ENCODE results near the gene TIMP2. TPM values are rescaled to one million over a fixed set of nuclear protein-coding genes. Genes with fewer than 3 reads are reported as not detected.

The TIMP2 gene
- total and polyA plus RNA-seq, 2 of the 13 experiments (the other 11 are each of a cell fraction or from before 2014, with no cell fraction given): 3.8 to 8.5 TPM

DNA sequence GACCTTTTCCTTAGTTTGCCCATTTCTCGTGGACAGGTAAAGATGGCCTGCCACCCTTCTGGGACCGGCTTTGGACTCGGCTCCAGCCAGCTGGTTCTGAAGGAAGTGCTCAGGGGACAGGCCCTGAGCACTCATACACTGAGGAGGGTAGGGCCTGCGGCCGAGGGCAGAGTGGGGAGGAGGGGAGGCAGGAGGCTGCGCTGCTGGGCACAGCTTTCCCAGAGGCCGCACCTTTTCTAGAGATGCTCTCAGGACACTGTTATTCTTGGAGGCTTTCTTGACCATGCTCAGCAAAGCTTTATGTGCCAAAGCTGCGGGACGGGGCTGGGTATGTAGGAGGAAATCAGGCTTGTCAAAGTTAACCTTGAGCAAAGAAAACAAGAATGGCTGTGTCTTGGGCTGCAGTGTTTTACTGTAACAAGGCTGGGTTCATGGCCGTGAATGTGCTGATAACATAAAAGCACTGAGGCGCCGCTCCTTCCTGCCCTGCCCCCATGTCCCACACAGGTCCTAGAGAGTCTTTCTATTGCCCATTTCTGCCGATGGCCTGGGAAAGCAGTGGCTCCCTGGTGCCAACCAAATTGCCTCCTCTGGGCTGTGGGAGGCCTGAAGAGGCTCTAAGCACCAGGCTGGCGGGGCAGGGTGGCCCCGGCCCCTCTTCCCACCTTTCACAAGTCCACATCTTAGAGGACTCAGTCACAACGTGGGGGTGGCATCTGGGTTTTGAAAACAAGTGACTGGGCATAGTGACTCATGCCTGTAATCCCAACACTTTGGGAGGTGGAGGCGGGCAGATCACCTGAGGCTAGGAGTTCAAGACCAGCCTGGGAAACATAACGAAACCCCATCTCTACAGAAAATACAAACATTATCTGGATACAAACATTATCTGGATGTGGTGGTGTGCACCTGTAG is 22.3 kb upstream of the TIMP2 start (continued):
- no peak for TF ChIP-seq CHD2 (IDR thresholded peaks at IDR 0.05; ENCODE audit: low read depth, low read length)
- TF ChIP-seq TEAD3 (CRISPR knock-in tag; optimal IDR thresholded peaks at IDR 0.05; ENCODE audit: borderline replicate concordance): peak; percentile 26
- no peak for TF ChIP-seq ZNF124 (CRISPR knock-in tag; IDR thresholded peaks at IDR 0.05)
- TF ChIP-seq SYNCRIP (IDR thresholded peaks at IDR 0.05; ENCODE audit: insufficient read depth, low read depth, low read length): no peak
- TF ChIP-seq KLF15 (CRISPR knock-in tag; IDR thresholded peaks at IDR 0.05; ENCODE audit: borderline replicate concordance): no peak
- no peak for TF ChIP-seq ATRX (CRISPR knock-in tag; IDR thresholded peaks at IDR 0.05; ENCODE audit: borderline replicate concordance)
- TF ChIP-seq PPARG (CRISPR knock-in tag; conservative IDR thresholded peaks at IDR 0.05): no peak
- TF ChIP-seq, protein P1, sequence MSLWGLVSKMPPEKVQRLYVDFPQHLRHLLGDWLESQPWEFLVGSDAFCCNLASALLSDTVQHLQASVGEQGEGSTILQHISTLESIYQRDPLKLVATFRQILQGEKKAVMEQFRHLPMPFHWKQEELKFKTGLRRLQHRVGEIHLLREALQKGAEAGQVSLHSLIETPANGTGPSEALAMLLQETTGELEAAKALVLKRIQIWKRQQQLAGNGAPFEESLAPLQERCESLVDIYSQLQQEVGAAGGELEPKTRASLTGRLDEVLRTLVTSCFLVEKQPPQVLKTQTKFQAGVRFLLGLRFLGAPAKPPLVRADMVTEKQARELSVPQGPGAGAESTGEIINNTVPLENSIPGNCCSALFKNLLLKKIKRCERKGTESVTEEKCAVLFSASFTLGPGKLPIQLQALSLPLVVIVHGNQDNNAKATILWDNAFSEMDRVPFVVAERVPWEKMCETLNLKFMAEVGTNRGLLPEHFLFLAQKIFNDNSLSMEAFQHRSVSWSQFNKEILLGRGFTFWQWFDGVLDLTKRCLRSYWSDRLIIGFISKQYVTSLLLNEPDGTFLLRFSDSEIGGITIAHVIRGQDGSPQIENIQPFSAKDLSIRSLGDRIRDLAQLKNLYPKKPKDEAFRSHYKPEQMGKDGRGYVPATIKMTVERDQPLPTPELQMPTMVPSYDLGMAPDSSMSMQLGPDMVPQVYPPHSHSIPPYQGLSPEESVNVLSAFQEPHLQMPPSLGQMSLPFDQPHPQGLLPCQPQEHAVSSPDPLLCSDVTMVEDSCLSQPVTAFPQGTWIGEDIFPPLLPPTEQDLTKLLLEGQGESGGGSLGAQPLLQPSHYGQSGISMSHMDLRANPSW (CRISPR knock-in tag; IDR thresholded peaks at IDR 0.05; ENCODE audit: borderline replicate concordance): no peak
- no peak for TF ChIP-seq SNAI1 (CRISPR knock-in tag; IDR thresholded peaks at IDR 0.05; ENCODE audit: borderline replicate concordance)
- TF ChIP-seq, protein P2, sequence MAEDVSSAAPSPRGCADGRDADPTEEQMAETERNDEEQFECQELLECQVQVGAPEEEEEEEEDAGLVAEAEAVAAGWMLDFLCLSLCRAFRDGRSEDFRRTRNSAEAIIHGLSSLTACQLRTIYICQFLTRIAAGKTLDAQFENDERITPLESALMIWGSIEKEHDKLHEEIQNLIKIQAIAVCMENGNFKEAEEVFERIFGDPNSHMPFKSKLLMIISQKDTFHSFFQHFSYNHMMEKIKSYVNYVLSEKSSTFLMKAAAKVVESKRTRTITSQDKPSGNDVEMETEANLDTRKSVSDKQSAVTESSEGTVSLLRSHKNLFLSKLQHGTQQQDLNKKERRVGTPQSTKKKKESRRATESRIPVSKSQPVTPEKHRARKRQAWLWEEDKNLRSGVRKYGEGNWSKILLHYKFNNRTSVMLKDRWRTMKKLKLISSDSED (CRISPR knock-in tag; IDR thresholded peaks at IDR 0.05): no peak
- no peak for TF ChIP-seq HES4 (CRISPR knock-in tag; IDR thresholded peaks at IDR 0.05; ENCODE audit: borderline replicate concordance)
- TF ChIP-seq, protein P3, sequence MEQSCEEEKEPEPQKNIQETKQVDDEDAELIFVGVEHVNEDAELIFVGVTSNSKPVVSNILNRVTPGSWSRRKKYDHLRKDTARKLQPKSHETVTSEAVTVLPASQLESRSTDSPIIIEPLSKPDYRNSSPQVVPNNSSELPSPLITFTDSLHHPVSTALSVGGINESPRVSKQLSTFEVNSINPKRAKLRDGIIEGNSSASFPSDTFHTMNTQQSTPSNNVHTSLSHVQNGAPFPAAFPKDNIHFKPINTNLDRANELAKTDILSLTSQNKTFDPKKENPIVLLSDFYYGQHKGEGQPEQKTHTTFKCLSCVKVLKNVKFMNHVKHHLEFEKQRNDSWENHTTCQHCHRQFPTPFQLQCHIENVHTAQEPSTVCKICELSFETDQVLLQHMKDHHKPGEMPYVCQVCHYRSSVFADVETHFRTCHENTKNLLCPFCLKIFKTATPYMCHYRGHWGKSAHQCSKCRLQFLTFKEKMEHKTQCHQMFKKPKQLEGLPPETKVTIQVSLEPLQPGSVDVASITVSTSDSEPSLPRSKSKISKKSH (CRISPR knock-in tag; IDR thresholded peaks at IDR 0.05; ENCODE audit: borderline replicate concordance): no peak
- no peak for TF ChIP-seq EZH2 (conservative IDR thresholded peaks at IDR 0.05; ENCODE audit: low read depth, low read length)
- TF ChIP-seq ZNF329 (CRISPR knock-in tag; IDR thresholded peaks at IDR 0.05; ENCODE audit: low read depth): no peak
- no peak for TF ChIP-seq NFATC3 (CRISPR knock-in tag; IDR thresholded peaks at IDR 0.05)
- TF ChIP-seq, protein P4, sequence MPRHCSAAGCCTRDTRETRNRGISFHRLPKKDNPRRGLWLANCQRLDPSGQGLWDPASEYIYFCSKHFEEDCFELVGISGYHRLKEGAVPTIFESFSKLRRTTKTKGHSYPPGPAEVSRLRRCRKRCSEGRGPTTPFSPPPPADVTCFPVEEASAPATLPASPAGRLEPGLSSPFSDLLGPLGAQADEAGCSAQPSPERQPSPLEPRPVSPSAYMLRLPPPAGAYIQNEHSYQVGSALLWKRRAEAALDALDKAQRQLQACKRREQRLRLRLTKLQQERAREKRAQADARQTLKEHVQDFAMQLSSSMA (CRISPR knock-in tag; IDR thresholded peaks at IDR 0.05): no peak
- TF ChIP-seq, protein P5, sequence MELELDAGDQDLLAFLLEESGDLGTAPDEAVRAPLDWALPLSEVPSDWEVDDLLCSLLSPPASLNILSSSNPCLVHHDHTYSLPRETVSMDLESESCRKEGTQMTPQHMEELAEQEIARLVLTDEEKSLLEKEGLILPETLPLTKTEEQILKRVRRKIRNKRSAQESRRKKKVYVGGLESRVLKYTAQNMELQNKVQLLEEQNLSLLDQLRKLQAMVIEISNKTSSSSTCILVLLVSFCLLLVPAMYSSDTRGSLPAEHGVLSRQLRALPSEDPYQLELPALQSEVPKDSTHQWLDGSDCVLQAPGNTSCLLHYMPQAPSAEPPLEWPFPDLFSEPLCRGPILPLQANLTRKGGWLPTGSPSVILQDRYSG (CRISPR knock-in tag; IDR thresholded peaks at IDR 0.05): no peak
- peak; percentile 63; the same call in 1 of the 2 replicates for TF ChIP-seq MED1 (CRISPR knock-in tag; IDR thresholded peaks at IDR 0.05)
- TF ChIP-seq, protein P6, sequence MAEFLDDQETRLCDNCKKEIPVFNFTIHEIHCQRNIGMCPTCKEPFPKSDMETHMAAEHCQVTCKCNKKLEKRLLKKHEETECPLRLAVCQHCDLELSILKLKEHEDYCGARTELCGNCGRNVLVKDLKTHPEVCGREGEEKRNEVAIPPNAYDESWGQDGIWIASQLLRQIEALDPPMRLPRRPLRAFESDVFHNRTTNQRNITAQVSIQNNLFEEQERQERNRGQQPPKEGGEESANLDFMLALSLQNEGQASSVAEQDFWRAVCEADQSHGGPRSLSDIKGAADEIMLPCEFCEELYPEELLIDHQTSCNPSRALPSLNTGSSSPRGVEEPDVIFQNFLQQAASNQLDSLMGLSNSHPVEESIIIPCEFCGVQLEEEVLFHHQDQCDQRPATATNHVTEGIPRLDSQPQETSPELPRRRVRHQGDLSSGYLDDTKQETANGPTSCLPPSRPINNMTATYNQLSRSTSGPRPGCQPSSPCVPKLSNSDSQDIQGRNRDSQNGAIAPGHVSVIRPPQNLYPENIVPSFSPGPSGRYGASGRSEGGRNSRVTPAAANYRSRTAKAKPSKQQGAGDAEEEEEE (CRISPR knock-in tag; IDR thresholded peaks at IDR 0.05; ENCODE audit: borderline replicate concordance): no peak
- peak; percentile 50; the same call in 1 of the 2 replicates for TF ChIP-seq SOX5 (CRISPR knock-in tag; IDR thresholded peaks at IDR 0.05; ENCODE audit: borderline replicate concordance)
